ENCODE results near the gene THSD8.
A peak's percentile ranks its signal among the peaks of the same experiment; 100 is the strongest.

Gene THSD8

DNA sequence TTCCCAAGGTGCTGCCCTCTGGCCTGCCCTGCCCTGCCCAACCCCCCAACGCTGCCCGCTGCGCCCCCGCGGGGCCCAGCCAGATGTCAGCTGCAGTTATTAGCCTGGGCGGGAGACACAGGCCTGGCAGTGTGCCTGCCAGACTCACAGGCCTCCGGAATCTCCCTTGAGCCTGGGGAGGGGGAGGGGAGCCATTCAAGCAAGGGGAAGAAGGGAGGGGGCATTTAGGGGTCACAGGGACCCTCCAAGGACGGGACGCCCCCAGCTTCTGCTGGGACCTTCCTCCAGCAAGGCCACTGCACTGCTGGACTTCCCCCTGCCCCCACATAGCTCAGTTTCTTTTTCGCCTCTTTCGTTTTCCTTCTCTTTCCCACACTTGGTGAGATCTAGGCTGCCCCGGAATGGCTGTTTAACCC is 13.2 kb upstream of the THSD8 start:
- DNase-seq (ENCODE audit: low read depth in 2 of 2) = peak; percentile 81 to 83
- peak overlapping the region; percentile 33 to 47 for H3K4me3 ChIP-seq (replicated peaks in 1 of 2; ENCODE audit: low read depth in 2 of 2, low read length in 2 of 2)

DNA sequence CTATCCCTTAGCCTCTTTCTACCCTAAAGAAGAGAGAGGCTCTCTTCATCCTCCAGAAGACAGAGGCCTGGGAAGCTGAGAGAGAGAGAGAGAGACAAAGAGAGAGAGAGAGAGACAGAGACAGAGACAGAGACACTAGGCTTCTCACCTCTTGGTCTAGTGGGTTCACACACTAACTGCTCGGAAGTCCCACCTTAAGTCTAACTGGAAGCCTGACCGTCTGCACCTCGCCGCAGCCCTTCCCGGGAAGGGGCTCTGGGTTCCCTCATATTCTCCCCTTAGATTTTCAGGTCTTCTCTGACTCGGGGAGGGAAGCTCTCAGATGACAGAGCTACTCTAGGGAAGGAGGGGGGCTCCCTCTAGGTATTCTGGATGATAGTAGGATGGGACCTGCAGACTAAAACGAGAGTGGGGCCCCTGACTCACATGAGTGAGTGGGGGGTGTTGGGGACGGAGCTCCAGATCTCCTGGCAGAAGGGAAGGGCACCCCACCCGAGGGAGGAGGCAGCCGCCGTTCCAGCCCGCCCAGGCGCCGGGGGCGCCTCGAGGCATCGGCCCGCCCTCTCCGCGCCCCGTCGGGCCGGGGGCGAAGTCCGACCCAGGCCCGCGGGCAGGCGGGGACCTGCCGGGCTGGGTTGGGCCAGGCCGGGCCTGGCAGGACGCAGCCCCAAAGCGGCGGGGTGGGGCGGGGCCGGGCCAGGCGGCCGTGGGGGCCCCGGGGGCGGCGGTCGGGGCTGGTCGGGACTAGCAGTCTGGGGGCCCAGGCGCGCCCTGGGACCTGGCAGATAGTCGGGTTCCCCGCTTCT is 12.6 kb upstream of the THSD8 start:
- peak in 1 of 2 donors; percentile 56 for DNase-seq (ENCODE audit: low read depth in 2 of 2)
- TF ChIP-seq, protein P1, sequence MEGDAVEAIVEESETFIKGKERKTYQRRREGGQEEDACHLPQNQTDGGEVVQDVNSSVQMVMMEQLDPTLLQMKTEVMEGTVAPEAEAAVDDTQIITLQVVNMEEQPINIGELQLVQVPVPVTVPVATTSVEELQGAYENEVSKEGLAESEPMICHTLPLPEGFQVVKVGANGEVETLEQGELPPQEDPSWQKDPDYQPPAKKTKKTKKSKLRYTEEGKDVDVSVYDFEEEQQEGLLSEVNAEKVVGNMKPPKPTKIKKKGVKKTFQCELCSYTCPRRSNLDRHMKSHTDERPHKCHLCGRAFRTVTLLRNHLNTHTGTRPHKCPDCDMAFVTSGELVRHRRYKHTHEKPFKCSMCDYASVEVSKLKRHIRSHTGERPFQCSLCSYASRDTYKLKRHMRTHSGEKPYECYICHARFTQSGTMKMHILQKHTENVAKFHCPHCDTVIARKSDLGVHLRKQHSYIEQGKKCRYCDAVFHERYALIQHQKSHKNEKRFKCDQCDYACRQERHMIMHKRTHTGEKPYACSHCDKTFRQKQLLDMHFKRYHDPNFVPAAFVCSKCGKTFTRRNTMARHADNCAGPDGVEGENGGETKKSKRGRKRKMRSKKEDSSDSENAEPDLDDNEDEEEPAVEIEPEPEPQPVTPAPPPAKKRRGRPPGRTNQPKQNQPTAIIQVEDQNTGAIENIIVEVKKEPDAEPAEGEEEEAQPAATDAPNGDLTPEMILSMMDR (IDR thresholded peaks at IDR 0.05; ENCODE audit: low read depth, low read length) = no peak
- peak overlapping the region; percentile 33 to 47 for H3K4me3 ChIP-seq (replicated peaks in 1 of 2; ENCODE audit: low read depth in 2 of 2, low read length in 2 of 2)

More for the DNA sequence above, 13.2 kb upstream of the THSD8 start:
- TF ChIP-seq, protein P1 (IDR thresholded peaks at IDR 0.05; ENCODE audit: low read depth, low read length) = no peak

DNA sequence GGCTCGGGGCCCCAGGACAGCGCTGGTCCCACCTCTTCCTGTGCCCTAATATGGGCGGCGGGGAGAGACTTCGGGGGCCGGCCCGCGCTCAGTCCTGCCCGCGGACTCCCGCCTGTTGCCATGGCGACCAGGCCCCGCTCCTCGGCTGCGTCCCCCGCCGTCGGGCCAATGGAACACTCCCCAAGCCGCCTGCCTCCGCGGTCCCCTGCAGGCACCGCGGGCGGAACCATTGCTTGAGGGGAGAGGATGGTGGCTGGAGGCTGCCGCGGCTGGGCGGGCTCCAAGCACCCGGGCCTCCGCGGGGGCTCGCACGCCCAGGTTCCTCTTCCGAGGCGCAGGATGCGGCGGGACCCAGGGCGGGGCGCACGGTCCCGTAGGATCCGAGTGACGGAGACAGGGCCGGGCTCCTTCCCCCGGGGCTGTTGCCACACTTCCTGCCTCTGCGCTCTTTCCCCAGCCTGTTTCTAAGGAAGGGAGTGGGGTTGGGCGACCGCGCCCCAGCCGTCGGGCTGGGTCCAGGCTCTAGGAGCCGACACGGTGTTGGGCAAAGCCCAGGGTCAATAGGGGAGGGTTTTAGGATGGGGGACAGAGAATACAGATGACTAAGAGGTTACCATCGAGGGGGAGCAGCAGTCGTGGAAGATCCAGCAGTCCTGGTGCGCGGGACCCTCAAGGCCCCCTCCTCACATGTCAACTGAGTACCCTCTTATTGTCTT is 11.8 kb upstream of the THSD8 start:
- TF ChIP-seq, protein P1 (IDR thresholded peaks at IDR 0.05; ENCODE audit: low read depth, low read length) = no peak
- H3K4me3 ChIP-seq (replicated peaks in 1 of 2; ENCODE audit: low read depth in 2 of 2, low read length in 2 of 2) = peak overlapping the region; percentile 47
- DNase-seq (ENCODE audit: low read depth in 2 of 2) = peak; percentile 97 to 99

DNA sequence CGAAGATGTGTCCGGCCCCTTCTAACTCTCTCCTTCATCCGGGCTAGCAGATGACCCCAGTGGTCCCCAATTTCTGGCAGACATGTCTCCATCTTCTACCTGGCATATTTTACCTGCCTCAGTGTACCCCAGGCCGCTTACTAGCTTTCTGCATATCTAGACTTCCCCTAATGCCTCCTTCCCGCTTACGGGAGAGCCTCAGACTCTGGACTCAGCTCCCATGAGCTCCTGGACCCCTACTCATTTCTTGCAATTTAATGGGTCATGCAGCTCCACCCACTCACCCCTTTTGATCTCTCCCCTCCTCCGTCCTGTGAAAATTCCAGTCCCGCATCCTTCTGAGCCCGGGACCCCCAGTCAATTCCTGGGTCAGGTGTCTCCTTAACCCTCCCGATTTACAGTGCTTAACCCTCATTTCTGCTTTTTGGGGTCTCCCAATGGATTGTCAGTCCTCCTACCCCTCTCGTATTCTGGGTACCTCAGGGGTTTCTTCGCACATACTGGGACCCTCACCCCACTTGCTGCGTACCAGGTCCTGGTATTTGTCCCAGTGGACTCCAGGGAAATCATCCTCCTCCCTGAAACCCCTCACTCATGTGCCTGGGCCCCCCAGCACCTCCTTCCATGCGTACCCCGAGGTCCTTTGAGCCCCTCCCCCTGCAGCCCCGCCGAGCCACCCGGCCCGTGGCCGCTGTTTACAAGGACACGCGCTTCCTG is 11.1 kb upstream of the THSD8 start:
- TF ChIP-seq, protein P1 (IDR thresholded peaks at IDR 0.05; ENCODE audit: low read depth, low read length) = no peak

DNA sequence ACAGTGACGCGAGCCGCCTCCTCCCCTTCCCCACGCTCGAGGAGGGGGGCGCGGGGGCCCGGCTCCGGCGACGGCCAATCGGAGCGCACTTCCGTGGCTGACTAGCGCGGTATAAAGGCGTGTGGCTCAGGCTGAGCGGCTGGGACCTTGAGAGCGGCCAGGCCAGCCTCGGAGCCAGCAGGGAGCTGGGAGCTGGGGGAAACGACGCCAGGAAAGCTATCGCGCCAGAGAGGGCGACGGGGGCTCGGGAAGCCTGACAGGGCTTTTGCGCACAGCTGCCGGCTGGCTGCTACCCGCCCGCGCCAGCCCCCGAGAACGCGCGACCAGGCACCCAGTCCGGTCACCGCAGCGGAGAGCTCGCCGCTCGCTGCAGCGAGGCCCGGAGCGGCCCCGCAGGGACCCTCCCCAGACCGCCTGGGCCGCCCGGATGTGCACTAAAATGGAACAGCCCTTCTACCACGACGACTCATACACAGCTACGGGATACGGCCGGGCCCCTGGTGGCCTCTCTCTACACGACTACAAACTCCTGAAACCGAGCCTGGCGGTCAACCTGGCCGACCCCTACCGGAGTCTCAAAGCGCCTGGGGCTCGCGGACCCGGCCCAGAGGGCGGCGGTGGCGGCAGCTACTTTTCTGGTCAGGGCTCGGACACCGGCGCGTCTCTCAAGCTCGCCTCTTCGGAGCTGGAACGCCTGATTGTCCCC is 10.4 kb upstream of the THSD8 start, which contains the start of gene JUNB:
TSS of gene JUNB (plus strand) at position 142 of the 706 bp plus-strand sequence. CDS start at position 428, 286 bp downstream.
- TF ChIP-seq, protein P1 (IDR thresholded peaks at IDR 0.05; ENCODE audit: low read depth, low read length) = peak; percentile 10

More for the DNA sequence above, 11.1 kb upstream of the THSD8 start:
- DNase-seq (ENCODE audit: low read depth in 2 of 2) = no peak
- peak overlapping the region; percentile 47 for H3K4me3 ChIP-seq (replicated peaks in 1 of 2; ENCODE audit: low read depth in 2 of 2, low read length in 2 of 2)

More for the DNA sequence above, 10.4 kb upstream of the THSD8 start, which contains the start of gene JUNB:
- H3K4me3 ChIP-seq (replicated peaks in 1 of 2; ENCODE audit: low read depth in 2 of 2, low read length in 2 of 2) = peak within 1 kb of the TSS; percentile 91 to 98
- DNase-seq (ENCODE audit: low read depth in 2 of 2) = peak; percentile 98 to 99
